HCT116 (cell line): ENCODE data around the gene ASNS. TPM values are rescaled to one million over a fixed set of nuclear protein-coding genes. Genes with fewer than 3 reads are reported as not detected.

Experiments
- ATAC-seq: fragments of 200-7000 bp; cut with Tn5 transposase; 2 replicates; pipeline ENCODE4 v1.9.1; 2020; ENCODE audit warnings: mild to moderate bottlenecking, moderate library complexity
- BruUV-seq: library from RNA; stranded (reverse); fragments of 400-500 nt; replicated peaks from 2 replicates; lab custom pipeline; 2021; lab: Mats Ljungman, UMichigan
- CTCF ChIA-PET: fragments of 300-600 bp; sonication (Branson Sonifier 250); formaldehyde crosslinking; loops from one replicate; lab custom pipeline; 2021; ENCODE audit warnings: antibody characterized with exemption; lab: Charles Lee
- POLR2A ChIA-PET: fragments of 300-600, 350-600 bp; sonication (Branson Sonifier 250); formaldehyde crosslinking; loops from one replicate; lab custom pipeline; 2021; ENCODE audit warnings: antibody characterized with exemption; lab: Charles Lee
- RAD21 ChIA-PET, 2 experiments: fragments of 300-600 bp; sonication (Branson Sonifier 250); formaldehyde crosslinking; loops; one replicate each; lab custom pipeline; 2023; ENCODE audit warnings: low total read pairs in 2 of 2; ENCODE audit not compliant: uncharacterized antibody in 2 of 2, unreplicated experiment in 2 of 2, low non-redundant PET in 1 of 2; lab: Charles Lee
- DNase-seq: peaks from one replicate; pipeline ENCODE4 v3.0.0-alpha.2; 2010; ENCODE audit warnings: low read depth, low spot score
- H2AFZ ChIP-seq: fragments of 200-600 bp; shearing (Covaris generic), sonication (generic); 2 replicates; pipeline ENCODE4 v1.6.1; 2017; ENCODE audit warnings: low read depth, mixed run types, mixed read lengths, antibody characterized with exemption, low read length; ENCODE audit not compliant: poor library complexity, severe bottlenecking
- H3K27ac ChIP-seq: 2 replicates; pipeline ENCODE4 v1.5.1; 2012; ENCODE audit warnings: low read depth, low read length
- H3K27me3 ChIP-seq: fragments of 200-600 bp; sonication (generic); 2 replicates; pipeline ENCODE4 v1.6.1; 2016; ENCODE audit warnings: mixed run types, low read length, mixed read lengths; ENCODE audit not compliant: insufficient read depth
- H3K36me3 ChIP-seq, 2 experiments: fragments of 200-500 bp in 1 of 2; fragments of 200-600 bp in 1 of 2; sonication (Bioruptor generic) in 1 of 2; sonication (generic) in 1 of 2; 2 replicates each; pipeline versions ENCODE4 v1.5.1 to v1.6.1; 2014 to 2016; ENCODE audit warnings: low read length in 2 of 2, inconsistent platforms in 1 of 2, mixed read lengths in 1 of 2, mixed run types in 1 of 2; ENCODE audit not compliant: insufficient read depth in 2 of 2, control insufficient read depth in 1 of 2
- H3K4me1 ChIP-seq, 2 experiments: fragments of 200-600 bp in 1 of 2; sonication (generic) in 1 of 2; 2 replicates each; pipeline versions ENCODE4 v1.5.1 to v1.6.1; 2012 to 2017; ENCODE audit warnings: low read length in 2 of 2, inconsistent platforms in 1 of 2, mild to moderate bottlenecking in 1 of 2, mixed read lengths in 1 of 2, mixed run types in 1 of 2, moderate library complexity in 1 of 2; ENCODE audit not compliant: insufficient read depth in 2 of 2, control insufficient read depth in 1 of 2
- H3K4me2 ChIP-seq: fragments of 200-600 bp; sonication (generic); 2 replicates; pipeline ENCODE4 v1.6.1; 2017; ENCODE audit warnings: mixed run types, low read length, mixed read lengths
- H3K4me3 ChIP-seq, 2 experiments: fragments of 200-600 bp in 1 of 2; sonication (generic) in 1 of 2; replicated peaks in 1 of 2; 2 replicates each; pipeline ENCODE4 v1.5.1; 2011 to 2016; ENCODE audit warnings: low read length in 2 of 2, control low read depth in 1 of 2, low read depth in 1 of 2, mild to moderate bottlenecking in 1 of 2, mixed read lengths in 1 of 2, mixed run types in 1 of 2
- H3K79me2 ChIP-seq: fragments of 200-600 bp; sonication (generic); 2 replicates; pipeline ENCODE4 v1.6.1; 2017; ENCODE audit warnings: mild to moderate bottlenecking, mixed run types, low read length, moderate library complexity, mixed read lengths; ENCODE audit not compliant: insufficient read depth
- H3K9ac ChIP-seq: fragments of 200-600 bp; sonication (generic); 2 replicates; pipeline ENCODE4 v1.6.1; 2016; ENCODE audit warnings: low read length, mixed read lengths
- H3K9me2 ChIP-seq: fragments of 200-600 bp; sonication (generic), shearing (Covaris generic); 2 replicates; pipeline ENCODE4 v1.6.1; 2017; ENCODE audit warnings: mixed run types, mild to moderate bottlenecking, moderate library complexity; ENCODE audit not compliant: insufficient read depth
- H3K9me3 ChIP-seq, 2 experiments: fragments of 200-500 bp in 1 of 2; fragments of 200-600 bp in 1 of 2; sonication (Bioruptor generic) in 1 of 2; sonication (generic) in 1 of 2; 2 replicates each; pipeline ENCODE4 v1.6.1; 2014 to 2017; ENCODE audit warnings: low read length in 2 of 2, mixed read lengths in 2 of 2, inconsistent platforms in 1 of 2, low read depth in 1 of 2, mild to moderate bottlenecking in 1 of 2, mixed run types in 1 of 2, moderate library complexity in 1 of 2; ENCODE audit not compliant: control insufficient read depth in 1 of 2, insufficient read depth in 1 of 2
- H4K20me1 ChIP-seq: fragments of 200-600 bp; sonication (generic), shearing (Covaris generic); 2 replicates; pipeline ENCODE4 v1.6.1; 2017; ENCODE audit warnings: mixed run types, mild to moderate bottlenecking, moderate library complexity; ENCODE audit not compliant: insufficient read depth
- CBX3 ChIP-seq: IDR thresholded peaks from 2 replicates; pipeline ENCODE4 v1.6.1; 2012; ENCODE audit warnings: low read depth
- EGR1 ChIP-seq: IDR thresholded peaks from 2 replicates; pipeline ENCODE4 v1.6.1; 2012; ENCODE audit warnings: low read depth
- EZH2 ChIP-seq: fragments of 200-600 bp; sonication (generic); IDR thresholded peaks from 2 replicates; pipeline ENCODE4 v1.6.1; 2017; ENCODE audit warnings: antibody characterized with exemption, mixed run types
- FOSL1 ChIP-seq: IDR thresholded peaks from 2 replicates; pipeline ENCODE4 v1.6.1; 2012; ENCODE audit warnings: low read depth
- POLR2AphosphoS5 ChIP-seq: IDR thresholded peaks from 2 replicates; pipeline ENCODE4 v1.6.1; 2011; ENCODE audit warnings: mild to moderate bottlenecking, low read depth, low read length, moderate library complexity
- intact Hi-C: fragments of 100-400 bp; cut with micrococcal nuclease; formaldehyde crosslinking; loops from 2 replicates; pipeline ENCODE4 v1.10.0; 2022
- total RNA-seq: library from RNA; stranded (reverse); gene quantifications from one replicate; pipeline ENCODE4 v1.2.1, GENCODE V29; 2021; ENCODE audit not compliant: unreplicated experiment

Gene ASNS
- total RNA-seq, 1 experiment from 2014 or later: 282 TPM

- H3K4me1 ChIP-seq: peaks cover 6 to 9% of the 10 kb centered on the region in 2 experiments; a peak in 3 of 4 replicates
- intact Hi-C loops: no loop called here
- RAD21 ChIA-PET: no interaction called here
- no peak for DNase-seq
- CTCF ChIA-PET: no interaction called here
- no TSS peak for BruUV-seq
- POLR2A ChIA-PET: no interaction called here
- H2AFZ ChIP-seq: no peak overlapping the region
- peaks cover 7% of the 10 kb centered on the region for H3K79me2 ChIP-seq
- no peaks in the 10 kb centered on the region for H3K27me3 ChIP-seq
- peaks cover 2 to 8% of the 10 kb centered on the region in 2 experiments; a peak in 1 of 4 replicates for H3K36me3 ChIP-seq
- no peak overlapping the region for H3K4me2 ChIP-seq
- H4K20me1 ChIP-seq: no peaks in the 10 kb centered on the region
- no peak overlapping the region for H3K4me3 ChIP-seq
- no peak overlapping the region for H3K27ac ChIP-seq
- TF ChIP-seq FOSL1 (no peak), CBX3 (no peak), POLR2AphosphoS5 (0 out of 2 replicates have a peak, but pooled peaks have one; percentile 6)
- TF ChIP-seq, all 23 proteins: peak for 1
- ATAC-seq: no peak
- Histone ChIP-seq H3K9me2 (no peaks in the 10 kb centered on the region), H3K9me3 (no peaks in the 10 kb centered on the region), H3K9ac (no peak overlapping the region)
Observed at GRCh38 chr7:97868788-97869187, 3.4 kb downstream of the ASNS start.

GRCh38 chr7:97868314-97868713 lies 3.9 kb downstream of the ASNS start:
- H3K9me3 ChIP-seq: no peaks in the 10 kb centered on the region
- no peak overlapping the region for H2AFZ ChIP-seq
- BruUV-seq: no TSS peak
- H3K9ac ChIP-seq: no peak overlapping the region
- no peak overlapping the region for H3K4me3 ChIP-seq
- ATAC-seq (no peak), DNase-seq (no peak)
- RAD21 ChIA-PET: no interaction called here
- no peak overlapping the region for H3K27ac ChIP-seq
- peaks cover 7% of the 10 kb centered on the region for H3K79me2 ChIP-seq
- intact Hi-C loops: no loop called here
- no peak overlapping the region for H3K4me2 ChIP-seq
- H3K4me1 ChIP-seq: peaks cover 6 to 9% of the 10 kb centered on the region in 2 experiments; a peak in 3 of 4 replicates
- peaks cover 2 to 8% of the 10 kb centered on the region in 2 experiments; a peak in 1 of 4 replicates for H3K36me3 ChIP-seq
- POLR2A ChIA-PET: interaction anchor here (0.8 kb wide), 1 partner anchor 105 kb away, joined by 3 read pairs; no protein-coding TSS in a partner anchor
- no peaks in the 10 kb centered on the region for H4K20me1 ChIP-seq
- CTCF ChIA-PET: no interaction called here
- H3K9me2 ChIP-seq: no peaks in the 10 kb centered on the region
- TF ChIP-seq POLR2AphosphoS5 (no peak), EZH2 (no peak), EGR1 (no peak)
- H3K27me3 ChIP-seq: no peaks in the 10 kb centered on the region
